ENCODE data around the gene DDX19B.

DDX19B gene

DNA sequence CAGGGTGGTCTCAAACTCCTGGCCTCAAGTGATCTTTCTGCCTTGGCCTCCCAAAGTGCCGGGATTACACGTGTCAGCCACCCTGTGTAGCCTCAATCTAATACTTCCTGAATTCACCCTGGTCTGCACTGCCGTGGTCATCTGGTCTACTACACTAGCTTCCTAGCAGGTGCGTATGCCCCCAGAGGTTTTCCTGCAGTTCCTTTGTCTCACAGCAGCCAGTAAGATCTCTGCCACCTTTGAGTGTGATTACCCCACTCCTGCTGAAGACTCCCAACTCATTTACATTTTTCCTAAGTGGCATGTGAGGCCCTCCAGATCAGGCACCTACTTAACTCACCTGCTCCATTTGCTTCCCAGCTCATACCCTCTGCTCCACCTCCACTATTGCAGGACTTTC lies 42.6 kb downstream of the DDX19B start:
- no peak for TF ChIP-seq POLR2A (IDR thresholded peaks at IDR 0.05; ENCODE audit: extremely low read depth, insufficient read length)
- TF ChIP-seq MYC (IDR thresholded peaks at IDR 0.05; ENCODE audit: low read depth, low read length), result no peak
- TF ChIP-seq, protein P1, sequence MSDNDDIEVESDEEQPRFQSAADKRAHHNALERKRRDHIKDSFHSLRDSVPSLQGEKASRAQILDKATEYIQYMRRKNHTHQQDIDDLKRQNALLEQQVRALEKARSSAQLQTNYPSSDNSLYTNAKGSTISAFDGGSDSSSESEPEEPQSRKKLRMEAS (IDR thresholded peaks at IDR 0.05; ENCODE audit: low read depth, low read length), result no peak
- TF ChIP-seq, protein P2, sequence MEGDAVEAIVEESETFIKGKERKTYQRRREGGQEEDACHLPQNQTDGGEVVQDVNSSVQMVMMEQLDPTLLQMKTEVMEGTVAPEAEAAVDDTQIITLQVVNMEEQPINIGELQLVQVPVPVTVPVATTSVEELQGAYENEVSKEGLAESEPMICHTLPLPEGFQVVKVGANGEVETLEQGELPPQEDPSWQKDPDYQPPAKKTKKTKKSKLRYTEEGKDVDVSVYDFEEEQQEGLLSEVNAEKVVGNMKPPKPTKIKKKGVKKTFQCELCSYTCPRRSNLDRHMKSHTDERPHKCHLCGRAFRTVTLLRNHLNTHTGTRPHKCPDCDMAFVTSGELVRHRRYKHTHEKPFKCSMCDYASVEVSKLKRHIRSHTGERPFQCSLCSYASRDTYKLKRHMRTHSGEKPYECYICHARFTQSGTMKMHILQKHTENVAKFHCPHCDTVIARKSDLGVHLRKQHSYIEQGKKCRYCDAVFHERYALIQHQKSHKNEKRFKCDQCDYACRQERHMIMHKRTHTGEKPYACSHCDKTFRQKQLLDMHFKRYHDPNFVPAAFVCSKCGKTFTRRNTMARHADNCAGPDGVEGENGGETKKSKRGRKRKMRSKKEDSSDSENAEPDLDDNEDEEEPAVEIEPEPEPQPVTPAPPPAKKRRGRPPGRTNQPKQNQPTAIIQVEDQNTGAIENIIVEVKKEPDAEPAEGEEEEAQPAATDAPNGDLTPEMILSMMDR (IDR thresholded peaks at IDR 0.05; ENCODE audit: low read depth, low read length), result no peak
- peak; percentile 21 for DNase-seq (ENCODE audit: low read depth)
- no peak overlapping the region for H3K4me3 ChIP-seq (ENCODE audit: low read depth, low read length)

DNA sequence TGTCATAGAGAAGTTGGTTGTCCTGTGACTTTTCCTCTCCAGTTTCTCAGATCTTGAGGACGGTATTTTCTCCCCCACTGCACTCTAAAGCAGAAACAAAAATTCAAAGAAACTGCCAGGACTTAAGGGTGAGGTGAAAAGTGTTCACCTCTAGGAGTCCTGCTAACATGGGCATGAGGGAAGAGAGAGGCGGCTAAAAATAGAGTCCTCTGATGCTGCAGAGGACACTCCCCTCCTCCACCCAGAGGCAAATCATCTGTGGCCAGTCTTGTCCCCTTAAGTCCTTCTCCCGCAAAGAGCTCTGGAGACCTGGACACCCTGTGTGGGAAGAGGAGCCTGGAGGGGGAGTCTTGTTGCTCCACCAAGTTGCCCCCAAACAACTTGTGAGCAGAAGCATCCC lies 43.0 kb downstream of the DDX19B start:
- TF ChIP-seq MYC (IDR thresholded peaks at IDR 0.05; ENCODE audit: low read depth, low read length), result no peak
- TF ChIP-seq POLR2A (IDR thresholded peaks at IDR 0.05; ENCODE audit: extremely low read depth, insufficient read length), result no peak
- TF ChIP-seq, protein P1 (IDR thresholded peaks at IDR 0.05; ENCODE audit: low read depth, low read length), result no peak
- TF ChIP-seq, protein P2 (IDR thresholded peaks at IDR 0.05; ENCODE audit: low read depth, low read length), result no peak
- H3K4me3 ChIP-seq (ENCODE audit: low read depth, low read length), result no peak overlapping the region
- peak; percentile 13 for DNase-seq (ENCODE audit: low read depth)

DNA sequence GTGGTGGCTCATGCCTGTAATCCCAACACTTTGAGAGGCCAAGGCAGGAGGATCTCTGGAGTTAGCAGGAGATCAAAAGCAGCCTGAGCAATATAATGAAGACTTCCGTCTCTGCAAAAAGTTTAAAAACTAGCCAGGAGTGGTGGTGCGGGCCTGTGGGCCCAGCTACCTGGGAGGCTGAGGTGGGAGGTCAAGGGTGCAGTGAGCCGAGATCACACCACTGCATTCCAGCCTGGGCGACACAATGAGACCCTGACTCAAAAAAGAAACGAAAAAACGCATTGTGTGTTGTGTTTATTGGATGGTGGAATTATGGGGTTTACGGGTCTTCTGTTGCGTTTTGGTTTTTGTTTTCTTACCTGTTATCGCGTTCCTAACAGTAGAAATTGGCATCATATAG lies 46.9 kb downstream of the DDX19B start:
- TF ChIP-seq MYC (IDR thresholded peaks at IDR 0.05; ENCODE audit: low read depth, low read length) (no peak), POLR2A (IDR thresholded peaks at IDR 0.05; ENCODE audit: extremely low read depth, insufficient read length) (no peak)
- TF ChIP-seq, protein P2 (IDR thresholded peaks at IDR 0.05; ENCODE audit: low read depth, low read length), result no peak
- TF ChIP-seq, protein P1 (IDR thresholded peaks at IDR 0.05; ENCODE audit: low read depth, low read length), result no peak
- no peak for DNase-seq (ENCODE audit: low read depth)
- peak overlapping the region; percentile 81 for H3K4me3 ChIP-seq (ENCODE audit: low read depth, low read length)

DNA sequence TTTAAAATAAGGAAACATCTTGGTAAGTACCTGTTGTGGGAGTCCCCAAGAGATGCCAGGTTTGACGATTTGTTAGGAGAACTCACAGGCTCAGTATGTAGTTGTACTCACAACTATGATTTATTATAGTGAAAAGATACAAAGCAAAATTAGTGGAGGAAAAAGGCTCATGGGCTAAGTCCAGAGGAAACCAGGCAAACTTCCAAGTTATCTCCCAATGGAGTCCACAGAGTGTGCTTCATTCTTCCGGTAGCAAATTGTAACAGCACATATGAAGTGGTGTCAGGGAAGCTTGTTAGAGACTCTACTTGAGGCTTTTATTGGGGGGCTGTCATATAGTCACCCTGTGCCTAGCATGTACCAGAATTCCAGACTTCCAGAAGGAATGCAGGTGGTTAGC lies 50.0 kb downstream of the DDX19B start:
- TF ChIP-seq, protein P2 (IDR thresholded peaks at IDR 0.05; ENCODE audit: low read depth, low read length), result no peak
- TF ChIP-seq POLR2A (IDR thresholded peaks at IDR 0.05; ENCODE audit: extremely low read depth, insufficient read length), result no peak
- TF ChIP-seq, protein P1 (IDR thresholded peaks at IDR 0.05; ENCODE audit: low read depth, low read length), result no peak
- TF ChIP-seq MYC (IDR thresholded peaks at IDR 0.05; ENCODE audit: low read depth, low read length), result no peak
- no peak overlapping the region for H3K4me3 ChIP-seq (ENCODE audit: low read depth, low read length)

DNA sequence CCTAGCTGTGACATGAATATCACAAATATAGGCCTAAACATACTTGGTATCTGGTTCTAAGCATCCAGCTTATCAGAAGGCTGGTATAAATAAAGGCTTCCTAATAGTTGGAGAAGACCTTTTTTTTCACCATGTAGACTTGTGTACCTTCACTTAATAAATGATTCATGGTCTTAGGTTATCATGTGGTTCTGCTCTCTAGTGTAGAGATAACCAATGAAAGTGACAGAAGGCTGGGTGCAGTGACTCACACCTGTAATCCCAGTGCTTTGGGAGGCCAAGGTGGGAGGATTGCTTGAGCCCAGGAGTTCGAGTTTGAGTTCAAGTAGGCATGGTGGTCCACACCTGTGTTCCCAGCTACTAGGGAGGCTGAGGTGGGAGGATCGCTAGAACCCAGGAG lies 50.8 kb downstream of the DDX19B start:
- DNase-seq (ENCODE audit: low read depth), result no peak
- TF ChIP-seq, protein P1 (IDR thresholded peaks at IDR 0.05; ENCODE audit: low read depth, low read length), result no peak
- TF ChIP-seq, protein P2 (IDR thresholded peaks at IDR 0.05; ENCODE audit: low read depth, low read length), result no peak
- TF ChIP-seq POLR2A (IDR thresholded peaks at IDR 0.05; ENCODE audit: extremely low read depth, insufficient read length) (no peak), MYC (IDR thresholded peaks at IDR 0.05; ENCODE audit: low read depth, low read length) (no peak)

More for the DNA sequence above, 50.0 kb downstream of the DDX19B start:
- no peak for DNase-seq (ENCODE audit: low read depth)

More for the DNA sequence above, 50.8 kb downstream of the DDX19B start:
- no peak overlapping the region for H3K4me3 ChIP-seq (ENCODE audit: low read depth, low read length)
